Left colon (tissue), 2 donors: ENCODE data around the gene ACBD7. TPM values are rescaled to one million over a fixed set of nuclear protein-coding genes. Genes with fewer than 3 reads are reported as not detected.
A peak's percentile ranks its signal among the peaks of the same experiment; 100 is the strongest.

Source experiments
- ATAC-seq: fragments of 200-7000 bp; cut with Tn5 transposase; one replicate; pipeline ENCODE4 v1.9.1; 2020; ENCODE audit warnings: mild to moderate bottlenecking, moderate library complexity
- DNase-seq, 2 donors: peaks; one replicate each; pipeline ENCODE4 v3.0.0-alpha.2; 2020
- intact Hi-C, 2 donors: fragments of 100-400 bp; cut with DNase I in 1 of 2; cut with micrococcal nuclease in 1 of 2; formaldehyde crosslinking; loops; one replicate each; pipeline versions ENCODE4 v1.11.2 to v1.14.0; 2022; cut with DNase I, micrococcal nuclease
- long read RNA-seq: library from polyadenylated mRNA; unstranded; transcript quantifications from one replicate; pipeline ENCODE4 v2.0.0, GENCODE V29; 2021
- total RNA-seq, 2 donors: library from RNA; stranded (reverse); fragmentation: NEBNext Ultra II Directional; extraction: Animal tissue kit (Norgen Biotek cat#: 25700); gene quantifications; one replicate each; pipeline ENCODE4 v1.2.1, GENCODE V29; 2021
- donor health status: DM: no; HTN: no; CAD: no.
- donor health status: DM: yes; HTN: yes; CAD: no.

ACBD7 gene
- under 1 TPM; 0.25 to 0.61 TPM for total RNA-seq
- long read RNA-seq: 0 reads

- intact Hi-C loops: no loop called here
- peak; percentile 97 for ATAC-seq
- peak; percentile 54 to 80 for DNase-seq
Observed at GRCh38 chr10:15088428-15089261, at the start of gene ACBD7. TSS of gene ACBD7 (minus strand) at chr10:15088776. CDS start at chr10:15088728, 48 bp downstream.

- no peak for ATAC-seq
- DNase-seq: no peak
- intact Hi-C loops: no loop called here
Observed at GRCh38 chr10:15137636-15138035, 49.1 kb upstream of the ACBD7 start.

- no peak for DNase-seq
- intact Hi-C loops: no loop called here
- no peak for ATAC-seq
Observed at GRCh38 chr10:15137036-15137359, 48.4 kb upstream of the ACBD7 start.

GRCh38 chr10:15136129-15137035 is 47.8 kb upstream of the ACBD7 start:
- no peak for ATAC-seq
- DNase-seq: no peak
- intact Hi-C loops: no loop called here

GRCh38 chr10:15131330-15131729 is 42.8 kb upstream of the ACBD7 start:
- ATAC-seq: no peak
- intact Hi-C loops: no loop called here
- no peak for DNase-seq

GRCh38 chr10:15124908-15125307 is 36.3 kb upstream of the ACBD7 start:
- ATAC-seq: no peak
- intact Hi-C loops: no loop called here
- no peak for DNase-seq

GRCh38 chr10:15124190-15124589 is 35.6 kb upstream of the ACBD7 start:
- ATAC-seq (no peak), DNase-seq (no peak)
- intact Hi-C loops: no loop called here

- ATAC-seq (no peak), DNase-seq (no peak)
- intact Hi-C loops: no loop called here
Observed at GRCh38 chr10:15123749-15124184, 35.2 kb upstream of the ACBD7 start.

- intact Hi-C loops: no loop called here
- ATAC-seq (no peak), DNase-seq (no peak)
Observed at GRCh38 chr10:15122477-15123030, 34.0 kb upstream of the ACBD7 start.

- ATAC-seq: no peak
- intact Hi-C loops: no loop called here
Observed at GRCh38 chr10:15121707-15122106, 33.1 kb upstream of the ACBD7 start.

GRCh38 chr10:15120523-15120922 is 31.9 kb upstream of the ACBD7 start:
- intact Hi-C loops: no loop called here
- DNase-seq (no peak), ATAC-seq (no peak)

More at GRCh38 chr10:15121707-15122106, 33.1 kb upstream of the ACBD7 start:
- DNase-seq: no peak

GRCh38 chr10:15118615-15119014 is 30.0 kb upstream of the ACBD7 start:
- intact Hi-C loops: no loop called here
- no peak for ATAC-seq

GRCh38 chr10:15116225-15116624 is 27.6 kb upstream of the ACBD7 start:
- DNase-seq: no peak
- intact Hi-C loops: no loop called here
- ATAC-seq: no peak

More at GRCh38 chr10:15118615-15119014, 30.0 kb upstream of the ACBD7 start:
- no peak for DNase-seq

GRCh38 chr10:15113766-15114165 is 25.2 kb upstream of the ACBD7 start:
- DNase-seq (no peak), ATAC-seq (no peak)
- intact Hi-C loops: no loop called here

- intact Hi-C loops: no loop called here
- no peak for DNase-seq
- no peak for ATAC-seq
Observed at GRCh38 chr10:15112657-15113056, 24.1 kb upstream of the ACBD7 start.

- ATAC-seq (peak; percentile 88), DNase-seq (peak; percentile 60 to 82)
- intact Hi-C loops: loop anchor here in 1 of 2 donors (10.0 kb wide), 1 partner anchor 152 kb away; the partner anchor contains the start of genes DCLRE1C and MEIG1
Observed at GRCh38 chr10:15106352-15107013, 17.9 kb upstream of the ACBD7 start.

- ATAC-seq (no peak), DNase-seq (no peak)
- intact Hi-C loops: loop anchor here in 1 of 2 donors (10.0 kb wide), 1 partner anchor 149 kb away; the partner anchor contains the start of genes DCLRE1C and MEIG1
Observed at GRCh38 chr10:15103513-15103912, 14.9 kb upstream of the ACBD7 start.

- no peak for DNase-seq
- ATAC-seq: no peak
- intact Hi-C loops: loop anchor here in 1 of 2 donors (10.0 kb wide), 1 partner anchor 145 kb away; the partner anchor contains the start of genes DCLRE1C and MEIG1
Observed at GRCh38 chr10:15099886-15100285, 11.3 kb upstream of the ACBD7 start.
